Tibial nerve (tissue), 4 donors: Measurements from ENCODE around the gene IL26.

ENCODE experiments used
- CTCF ChIP-seq, 5 experiments: fragments of 200-600 bp in 3 of 5; fragments of 450-650 bp in 2 of 5; sonication (generic) in 3 of 5; IDR thresholded peaks; one replicate each; pipeline ENCODE4 v1.5.1; 2016 to 2019; ENCODE audit warnings: antibody characterized with exemption in 5 of 5, mild to moderate bottlenecking in 3 of 5, moderate library complexity in 2 of 5
- EP300 ChIP-seq, 2 donors: sonication (generic); formaldehyde crosslinking; IDR thresholded peaks; one replicate each; pipeline ENCODE4 v1.6.1; 2017; ENCODE audit warnings: antibody characterized with exemption in 2 of 2, mild to moderate bottlenecking in 1 of 2

- TF ChIP-seq CTCF (IDR thresholded peaks at IDR 0.05) (no peak), EP300 (IDR thresholded peaks at IDR 0.05) (no peak)
These were observed 62.0 kb downstream of the IL26 start for GRCh38 chr12:68163560-68164081.
